CD4-positive, alpha-beta T cell treated with Interleukin-17A for 1 hour (primary cell): ENCODE data around the gene CTSE.

Experiments used
- DNase-seq: peaks from one replicate; pipeline ENCODE4 v3.0.0-alpha.2; 2020

The CTSE gene

DNA sequence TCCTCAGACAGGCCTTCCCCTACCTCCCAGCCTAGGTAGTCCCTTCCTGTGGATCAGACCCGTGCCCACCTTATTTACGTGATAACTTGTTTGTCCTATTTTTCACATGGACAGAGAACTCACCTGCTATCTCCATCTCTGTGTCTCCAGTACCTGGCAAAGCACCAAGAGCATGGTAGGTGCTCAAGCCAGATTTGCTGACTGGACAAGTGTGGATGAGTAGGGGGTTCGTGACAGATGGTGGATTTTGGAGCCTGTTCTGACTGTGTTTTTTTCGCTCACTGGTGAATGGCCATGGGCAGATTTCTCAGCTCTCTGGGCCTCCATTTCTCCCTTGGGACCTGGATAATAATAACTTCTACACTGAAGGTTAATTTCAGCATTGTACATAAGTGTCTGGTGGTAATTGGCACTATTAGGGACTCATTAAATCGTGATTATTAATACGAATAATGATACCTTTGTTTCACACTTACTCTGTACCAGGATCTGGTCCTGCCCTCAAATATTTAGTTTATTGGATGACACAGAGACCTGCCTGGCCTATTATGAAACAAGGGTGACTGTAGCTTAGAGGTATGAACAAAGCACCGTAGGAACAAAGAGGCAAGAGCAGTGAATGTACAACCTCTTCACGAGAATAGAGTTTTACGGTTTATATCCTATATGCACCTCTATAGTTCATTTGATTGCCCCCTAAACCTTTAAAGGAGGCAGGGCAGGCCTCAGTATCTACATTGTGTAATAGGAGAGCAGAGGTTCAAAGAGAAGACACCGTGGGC, 56.0 kb downstream of the CTSE start:
- DNase-seq: no peak

DNA sequence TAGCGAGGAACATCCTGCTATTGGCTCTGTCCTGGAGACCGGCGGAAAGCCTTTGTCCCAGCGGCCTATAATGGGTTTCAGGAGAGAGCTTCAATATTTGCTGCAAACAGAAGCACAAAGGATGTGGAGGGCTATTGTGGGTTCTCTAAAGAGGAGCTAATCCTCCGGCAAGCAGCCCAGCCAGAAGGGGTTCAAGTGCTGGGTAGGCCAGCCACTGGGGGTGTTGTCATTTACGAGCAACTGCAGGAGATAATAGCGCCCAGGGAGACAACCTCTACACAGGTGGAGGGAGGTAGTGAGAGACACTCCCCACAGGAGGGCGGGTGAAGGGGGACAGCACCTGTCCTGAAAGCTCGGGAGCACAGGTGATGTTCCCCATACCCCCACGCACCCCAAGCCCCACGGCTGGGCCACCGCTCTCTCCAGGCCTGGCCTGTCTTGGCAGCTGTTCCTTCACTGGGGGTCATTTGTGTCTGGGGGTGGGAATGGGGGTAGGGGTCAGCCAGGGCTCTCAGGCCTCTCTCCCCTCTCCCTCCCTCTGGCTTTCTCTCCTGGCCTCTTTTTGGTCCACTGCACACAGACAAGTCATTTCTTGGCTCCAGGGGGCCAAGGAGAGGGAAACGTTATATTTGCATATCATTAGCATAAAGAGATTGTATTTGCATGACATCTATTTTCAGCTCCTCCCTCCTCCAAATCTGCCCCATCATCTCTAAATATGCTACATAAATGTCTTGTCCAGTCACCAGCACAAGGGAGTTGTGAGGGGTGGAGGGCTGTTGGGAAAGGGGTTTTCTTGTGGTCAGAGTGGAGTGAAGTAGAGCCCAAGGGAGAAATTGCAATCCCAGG, 58.4 kb downstream of the CTSE start:
- DNase-seq: no peak

DNA sequence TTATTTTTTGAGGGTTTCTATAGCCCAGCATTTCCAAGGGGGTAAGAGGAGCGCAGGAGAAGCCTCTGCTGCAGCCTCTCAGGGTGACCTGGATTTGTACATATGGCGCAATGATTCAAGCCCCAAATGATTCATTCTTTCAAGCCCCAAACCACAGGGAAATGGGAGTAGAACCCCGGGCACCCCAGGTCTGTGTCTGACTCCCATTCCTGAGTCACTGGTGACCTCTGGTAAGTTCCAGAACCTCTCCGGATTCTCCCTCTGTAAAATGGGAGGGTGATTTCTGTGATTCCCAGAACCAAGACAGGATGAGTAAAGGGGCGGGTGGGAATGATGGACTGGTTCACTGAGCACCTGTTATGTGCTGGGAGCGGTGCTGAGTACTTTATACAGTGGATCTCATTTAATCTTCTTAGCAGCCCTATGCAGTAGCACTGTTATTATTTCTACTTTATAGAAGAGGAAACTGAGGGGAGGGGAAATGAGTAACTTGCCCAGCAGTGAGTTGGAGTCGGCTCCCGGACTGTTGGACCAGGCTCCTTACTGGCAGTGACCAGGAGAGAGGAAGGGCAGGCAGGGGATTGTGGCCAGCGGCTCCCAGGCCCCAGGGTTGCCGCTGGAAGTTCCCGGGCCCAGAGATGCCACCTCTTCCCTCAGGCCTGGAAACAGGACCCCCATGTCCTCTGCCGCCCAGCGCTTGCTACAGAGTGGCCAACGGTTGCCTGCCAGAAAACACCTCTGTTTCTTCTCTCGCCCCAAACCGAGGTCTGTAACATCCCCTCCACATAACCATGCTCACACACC, 60.1 kb downstream of the CTSE start:
- no peak for DNase-seq

DNA sequence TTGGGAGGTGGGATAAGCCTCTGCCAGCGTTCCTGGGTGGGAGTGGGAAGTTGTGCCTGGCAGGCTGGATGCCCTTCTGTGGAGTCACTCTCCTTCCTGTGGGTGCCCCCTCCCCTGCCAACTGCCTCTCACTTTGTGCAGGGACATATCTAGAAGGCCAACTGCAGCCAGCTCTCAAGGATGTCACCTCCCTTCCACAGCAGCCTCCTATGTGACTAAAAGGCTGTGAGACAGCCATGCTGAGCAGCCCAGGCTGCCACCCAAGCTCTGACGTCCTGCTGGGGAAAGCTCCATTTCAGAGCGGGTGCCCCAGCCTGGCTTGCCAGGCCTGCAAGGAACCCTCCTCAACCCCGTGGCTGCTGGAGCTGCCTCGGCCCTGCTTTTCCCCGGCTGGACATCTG, 60.9 kb downstream of the CTSE start:
- DNase-seq: no peak

DNA sequence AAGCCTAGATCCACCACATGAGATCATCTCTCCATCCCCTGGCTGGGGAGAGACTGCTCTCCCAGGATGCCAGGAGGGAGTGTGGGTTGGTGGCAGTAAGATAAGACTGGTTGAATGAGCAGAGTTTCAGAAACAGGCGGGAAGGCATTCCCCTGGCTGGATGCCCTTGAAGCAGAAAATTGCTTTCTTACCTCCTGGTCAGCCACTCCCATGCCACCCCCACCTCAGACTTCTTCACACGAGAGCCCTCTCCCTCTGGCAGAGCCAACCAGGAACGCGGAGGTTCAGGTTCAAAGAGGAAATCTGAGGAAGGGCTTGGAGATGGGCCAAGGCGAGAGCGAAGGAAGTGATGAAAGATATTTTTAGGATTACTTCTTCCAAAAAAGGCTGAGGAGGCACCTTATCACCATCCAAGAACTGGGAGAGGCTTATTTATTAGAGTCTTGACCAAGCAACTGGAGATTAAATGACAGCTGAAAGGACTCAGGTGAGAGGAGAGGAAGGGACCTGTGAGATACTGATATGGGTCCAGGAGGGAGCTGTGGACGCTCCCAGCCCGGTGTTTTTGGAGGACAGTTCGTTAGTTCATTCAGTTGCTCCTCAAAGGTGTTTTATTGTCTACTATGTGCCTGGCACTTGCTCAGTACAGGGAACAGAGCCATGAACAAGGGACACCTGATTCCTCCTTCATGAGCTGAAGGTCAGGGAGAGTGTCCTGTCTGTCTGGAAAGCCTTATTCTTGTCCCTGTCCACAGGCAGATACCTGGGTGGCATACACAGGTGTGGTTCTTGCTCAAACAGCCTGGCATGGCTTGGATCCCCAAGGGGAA, 61.5 kb downstream of the CTSE start:
- no peak for DNase-seq

DNA sequence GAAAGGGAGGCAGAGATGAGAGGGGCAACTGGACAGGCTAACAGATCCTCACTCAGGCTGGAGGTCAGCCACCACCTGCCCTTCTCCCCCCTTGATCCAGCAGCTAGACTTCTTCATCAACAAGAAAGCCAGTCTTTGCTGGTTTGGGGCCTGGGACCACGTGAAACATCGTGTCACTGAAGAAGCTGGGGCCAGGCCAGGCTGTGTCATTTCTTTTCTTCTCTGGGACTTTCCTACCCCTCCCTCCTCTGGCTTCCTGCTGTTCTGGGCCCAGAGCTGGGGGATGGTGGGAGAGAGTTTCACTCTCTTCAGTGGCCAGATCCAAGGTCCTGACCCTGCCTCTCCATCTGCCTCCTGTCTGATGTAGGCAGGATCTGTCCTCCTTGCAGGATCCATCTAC, 62.3 kb downstream of the CTSE start:
- no peak for DNase-seq

DNA sequence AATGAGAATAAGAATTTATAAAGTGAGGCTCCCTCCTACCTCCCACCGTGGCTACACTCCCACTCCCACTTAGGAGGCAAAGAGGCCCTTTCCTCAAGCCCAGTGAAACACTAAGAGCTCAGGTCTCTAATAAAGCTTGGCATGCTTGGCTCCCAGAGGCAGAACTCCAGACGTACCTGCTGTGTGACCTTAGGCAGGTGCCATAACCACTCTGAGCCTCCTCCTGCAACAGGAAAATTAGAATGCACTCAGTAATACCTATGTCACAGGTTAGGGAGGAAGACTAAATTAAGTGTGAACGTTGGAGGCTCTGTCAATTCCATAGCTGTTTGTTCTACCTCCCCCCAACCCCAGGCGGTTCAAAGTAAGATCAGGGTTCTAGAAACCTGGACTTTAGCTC, 63.9 kb downstream of the CTSE start:
- DNase-seq: no peak
